ENCODE measurements around the gene FAM90A26.
"Not testable (repeated sequence)": the region's sequence is repeated elsewhere in the genome, so short reads cannot be mapped to it uniquely, and the experiment has no call there.

DNA sequence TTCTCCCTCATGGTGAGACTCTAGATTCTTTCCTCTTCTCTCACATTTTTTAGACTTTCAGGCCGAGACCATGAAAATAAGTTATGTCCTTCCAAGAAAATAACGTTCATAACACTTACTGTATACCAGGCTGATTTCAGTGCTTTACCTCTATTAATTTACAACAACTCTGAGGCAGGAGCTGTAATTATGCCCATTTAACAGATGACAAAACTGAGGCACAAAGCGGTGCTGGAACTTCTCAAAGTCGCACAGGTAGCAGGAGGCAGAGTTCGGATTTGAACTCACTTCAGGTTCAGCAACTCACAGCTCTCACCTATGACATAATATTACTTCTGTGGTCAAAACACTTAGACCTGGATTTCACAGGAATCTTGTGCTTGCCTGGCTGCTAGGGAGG is 36.2 kb upstream of the FAM90A26 start:
- TF ChIP-seq, protein P1, sequence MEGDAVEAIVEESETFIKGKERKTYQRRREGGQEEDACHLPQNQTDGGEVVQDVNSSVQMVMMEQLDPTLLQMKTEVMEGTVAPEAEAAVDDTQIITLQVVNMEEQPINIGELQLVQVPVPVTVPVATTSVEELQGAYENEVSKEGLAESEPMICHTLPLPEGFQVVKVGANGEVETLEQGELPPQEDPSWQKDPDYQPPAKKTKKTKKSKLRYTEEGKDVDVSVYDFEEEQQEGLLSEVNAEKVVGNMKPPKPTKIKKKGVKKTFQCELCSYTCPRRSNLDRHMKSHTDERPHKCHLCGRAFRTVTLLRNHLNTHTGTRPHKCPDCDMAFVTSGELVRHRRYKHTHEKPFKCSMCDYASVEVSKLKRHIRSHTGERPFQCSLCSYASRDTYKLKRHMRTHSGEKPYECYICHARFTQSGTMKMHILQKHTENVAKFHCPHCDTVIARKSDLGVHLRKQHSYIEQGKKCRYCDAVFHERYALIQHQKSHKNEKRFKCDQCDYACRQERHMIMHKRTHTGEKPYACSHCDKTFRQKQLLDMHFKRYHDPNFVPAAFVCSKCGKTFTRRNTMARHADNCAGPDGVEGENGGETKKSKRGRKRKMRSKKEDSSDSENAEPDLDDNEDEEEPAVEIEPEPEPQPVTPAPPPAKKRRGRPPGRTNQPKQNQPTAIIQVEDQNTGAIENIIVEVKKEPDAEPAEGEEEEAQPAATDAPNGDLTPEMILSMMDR (conservative IDR thresholded peaks at IDR 0.05; ENCODE audit: low read depth, low read length): not testable (repeated sequence)
- not testable (repeated sequence) for TF ChIP-seq POLR2A (IDR thresholded peaks at IDR 0.05; ENCODE audit: low read depth, low read length); MXI1 (IDR thresholded peaks at IDR 0.05; ENCODE audit: borderline replicate concordance, low read depth, low read length); MAFK (IDR thresholded peaks at IDR 0.05; ENCODE audit: low read depth, low read length); RAD21 (IDR thresholded peaks at IDR 0.05; ENCODE audit: low read length); RFX5 (IDR thresholded peaks at IDR 0.05; ENCODE audit: low read depth, low read length)
- TF ChIP-seq, protein P2, sequence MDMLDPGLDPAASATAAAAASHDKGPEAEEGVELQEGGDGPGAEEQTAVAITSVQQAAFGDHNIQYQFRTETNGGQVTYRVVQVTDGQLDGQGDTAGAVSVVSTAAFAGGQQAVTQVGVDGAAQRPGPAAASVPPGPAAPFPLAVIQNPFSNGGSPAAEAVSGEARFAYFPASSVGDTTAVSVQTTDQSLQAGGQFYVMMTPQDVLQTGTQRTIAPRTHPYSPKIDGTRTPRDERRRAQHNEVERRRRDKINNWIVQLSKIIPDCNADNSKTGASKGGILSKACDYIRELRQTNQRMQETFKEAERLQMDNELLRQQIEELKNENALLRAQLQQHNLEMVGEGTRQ (IDR thresholded peaks at IDR 0.05; ENCODE audit: low read depth, low read length): not testable (repeated sequence)

All from IMR-90 (cell line).